Measurements from ENCODE around the gene ANKRD53. TPM values are rescaled to one million over a fixed set of nuclear protein-coding genes. Genes with fewer than 3 reads are reported as not detected.

Gene ANKRD53
- total RNA-seq, 2 donors from 2014 or later: 0.78 to 1.7 TPM

GRCh38 chr2:70984576-70985282, 6.3 kb downstream of the ANKRD53 start:
- no peaks in the 10 kb centered on the region for H3K9me3 ChIP-seq
- no peak overlapping the region for H3K4me3 ChIP-seq
- peaks cover 0 to 16% of the 10 kb centered on the region in 2 donors for H3K4me1 ChIP-seq
- H3K27ac ChIP-seq: no peak overlapping the region
- peak; percentile 54 to 78 for TF ChIP-seq CTCF (IDR thresholded peaks at IDR 0.05)
- peaks cover 32% of the 10 kb centered on the region for H3K36me3 ChIP-seq
- no peak for DNase-seq (ENCODE audit: low spot score)
- H3K27me3 ChIP-seq: no peaks in the 10 kb centered on the region

GRCh38 chr2:70985283-70985688, 6.9 kb downstream of the ANKRD53 start:
- Histone ChIP-seq H3K9me3 (no peaks in the 10 kb centered on the region), H3K36me3 (peaks cover 36% of the 10 kb centered on the region), H3K4me1 (peaks cover 0 to 16% of the 10 kb centered on the region in 2 donors), H3K27me3 (no peaks in the 10 kb centered on the region), H3K4me3 (no peak overlapping the region), H3K27ac (no peak overlapping the region)
- no peak for DNase-seq (ENCODE audit: low spot score)
- no peak for TF ChIP-seq CTCF (IDR thresholded peaks at IDR 0.05)

GRCh38 chr2:70985956-70986355, 7.5 kb downstream of the ANKRD53 start:
- no peak overlapping the region for H3K4me3 ChIP-seq
- peaks cover 0 to 16% of the 10 kb centered on the region in 2 donors for H3K4me1 ChIP-seq
- no peak for DNase-seq (ENCODE audit: low spot score)
- no peak for TF ChIP-seq CTCF (IDR thresholded peaks at IDR 0.05)
- H3K27ac ChIP-seq: no peak overlapping the region
- no peaks in the 10 kb centered on the region for H3K27me3 ChIP-seq
- H3K36me3 ChIP-seq: peaks cover 43% of the 10 kb centered on the region
- H3K9me3 ChIP-seq: no peaks in the 10 kb centered on the region

GRCh38 chr2:70986499-70987189, 8.2 kb downstream of the ANKRD53 start:
- H3K9me3 ChIP-seq: no peaks in the 10 kb centered on the region
- no peak for TF ChIP-seq CTCF (IDR thresholded peaks at IDR 0.05)
- DNase-seq (ENCODE audit: low spot score): no peak
- peaks cover 0 to 16% of the 10 kb centered on the region in 2 donors for H3K4me1 ChIP-seq
- H3K27me3 ChIP-seq: no peaks in the 10 kb centered on the region
- H3K4me3 ChIP-seq: no peak overlapping the region
- no peak overlapping the region for H3K27ac ChIP-seq
- H3K36me3 ChIP-seq: peaks cover 50% of the 10 kb centered on the region

GRCh38 chr2:70987386-70987785, 9.0 kb downstream of the ANKRD53 start:
- Histone ChIP-seq H3K9me3 (no peaks in the 10 kb centered on the region), H3K4me1 (peaks cover 0 to 16% of the 10 kb centered on the region in 2 donors), H3K27me3 (no peaks in the 10 kb centered on the region), H3K27ac (no peak overlapping the region), H3K4me3 (no peak overlapping the region), H3K36me3 (peaks cover 54% of the 10 kb centered on the region)
- DNase-seq (ENCODE audit: low spot score): no peak
- no peak for TF ChIP-seq CTCF (IDR thresholded peaks at IDR 0.05)
